A549 treated with GW870086 at 1 μM for 4 hours (cell line): ENCODE measurements around the gene RNF186. TPM values are rescaled to one million over a fixed set of nuclear protein-coding genes. Genes with fewer than 3 reads are reported as not detected.

Experiments
- total RNA-seq: library from RNA; stranded (reverse); fragments of 200-300 nt; extraction: Qiagen RNA extraction; gene quantifications from 5 replicates; pipeline ENCODE4 v1.2.3, GENCODE V29; 2022; ENCODE audit warnings: low read depth

The RNF186 gene, protein sequence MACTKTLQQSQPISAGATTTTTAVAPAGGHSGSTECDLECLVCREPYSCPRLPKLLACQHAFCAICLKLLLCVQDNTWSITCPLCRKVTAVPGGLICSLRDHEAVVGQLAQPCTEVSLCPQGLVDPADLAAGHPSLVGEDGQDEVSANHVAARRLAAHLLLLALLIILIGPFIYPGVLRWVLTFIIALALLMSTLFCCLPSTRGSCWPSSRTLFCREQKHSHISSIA
- total RNA-seq: not detected in 5 replicates

DNA sequence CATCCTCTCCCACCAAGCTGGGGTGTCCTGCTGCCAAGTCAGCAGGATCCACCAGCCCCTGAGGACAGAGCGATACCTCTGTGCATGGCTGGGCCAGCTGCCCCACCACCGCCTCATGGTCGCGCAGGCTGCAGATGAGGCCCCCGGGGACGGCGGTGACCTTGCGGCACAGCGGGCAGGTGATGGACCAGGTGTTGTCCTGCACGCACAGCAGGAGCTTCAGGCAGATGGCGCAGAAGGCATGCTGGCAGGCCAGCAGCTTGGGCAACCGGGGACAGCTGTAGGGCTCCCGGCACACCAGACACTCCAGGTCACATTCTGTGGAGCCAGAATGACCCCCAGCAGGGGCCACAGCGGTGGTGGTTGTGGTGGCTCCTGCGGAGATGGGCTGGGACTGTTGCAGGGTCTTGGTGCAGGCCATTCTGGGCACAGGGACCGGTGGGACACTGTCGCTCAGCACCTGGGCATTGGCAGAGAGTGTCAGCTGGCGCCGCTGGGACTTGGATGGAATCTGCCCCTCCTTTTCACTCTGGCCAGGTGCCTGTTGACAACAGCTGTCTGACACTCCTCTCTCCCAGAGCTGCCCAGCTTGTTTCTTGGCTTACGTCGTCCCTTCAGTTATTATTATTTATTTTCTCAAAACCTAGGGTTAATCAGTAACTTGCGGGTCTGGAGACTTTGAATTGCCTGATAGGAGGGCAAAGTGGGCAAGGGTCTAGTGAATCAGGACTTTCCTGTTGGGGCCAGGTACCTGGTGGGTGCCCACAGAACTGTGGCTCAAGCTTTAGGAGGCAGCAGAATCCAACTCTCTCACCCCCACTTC, at the start of gene RNF186:
TSS of gene RNF186 (minus strand) at position 603 of the 823 bp plus-strand sequence. CDS start at position 421, 182 bp downstream.

DNA sequence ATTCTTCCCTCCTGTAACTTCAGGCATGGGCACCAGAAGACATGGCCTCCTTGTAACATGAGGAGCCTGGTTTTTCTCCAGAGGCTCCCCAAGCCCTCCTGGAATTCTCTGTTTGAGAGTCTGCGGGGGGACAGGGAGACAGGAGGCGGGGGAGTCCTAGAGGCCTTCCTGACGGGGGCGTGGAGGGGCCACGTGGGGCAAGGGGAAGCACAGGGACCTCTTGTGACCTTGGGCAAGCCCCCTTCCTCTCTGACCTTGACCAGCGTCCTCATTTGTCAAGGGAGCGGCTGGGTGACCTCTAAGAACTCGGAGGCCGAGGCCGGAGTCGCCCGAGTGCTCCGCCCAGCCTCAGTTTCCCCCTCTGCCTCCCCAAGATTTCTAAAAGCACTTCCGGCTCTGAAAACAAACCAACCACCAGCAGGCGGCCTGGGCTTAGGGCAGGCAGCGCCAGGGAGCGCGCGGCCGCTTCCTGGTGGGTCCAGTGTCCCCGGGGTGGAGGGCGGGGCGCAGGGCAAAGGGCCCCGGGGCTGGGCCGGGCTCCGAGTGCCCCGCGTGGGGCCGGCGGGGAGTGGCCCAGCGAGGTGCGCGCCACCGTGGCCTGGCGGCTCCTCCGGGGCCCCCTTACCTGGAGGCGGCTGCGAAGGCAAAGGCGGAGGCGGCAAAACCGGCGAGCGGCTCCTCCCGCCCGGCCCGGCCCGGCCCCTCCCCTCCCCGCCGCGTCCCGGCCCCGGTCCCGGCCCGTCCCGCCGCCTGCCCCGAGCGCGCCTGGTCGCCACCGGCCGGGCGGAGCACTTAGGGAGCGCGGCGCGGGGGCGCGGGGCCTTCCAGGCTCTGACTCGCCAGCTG, 15.6 kb downstream of the RNF186 start, which contains the start of gene TMCO4:
TSS of gene TMCO4 (minus strand) at position 687 of the 846 bp plus-strand sequence. CDS start 19,158 bp downstream, outside the sequence.

Other genes with a start within 250 kb of the RNF186 start
- 31.8 to 60.0 TPM (median 54.1 TPM) in 5 replicates for gene NBL1, start 171.0 kb downstream of the RNF186 start, total RNA-seq
- 0.07 to 0.14 TPM (median 0.14 TPM) in 5 replicates for gene HTR6, start 150.4 kb downstream of the RNF186 start, total RNA-seq
- 5.3 to 8.1 TPM (median 7.2 TPM) in 5 replicates for gene TMCO4, start 15.4 kb downstream of the RNF186 start, total RNA-seq
- 2.2 to 3.1 TPM (median 2.7 TPM) in 5 replicates for gene OTUD3, start 67.1 kb upstream of the RNF186 start, total RNA-seq
- gene PLA2G2E, start 108.3 kb upstream of the RNF186 start, total RNA-seq: not detected in 5 replicates
- not detected in 5 replicates for gene PLA2G2A, start 164.3 kb upstream of the RNF186 start, total RNA-seq